Activated CD4-positive, CD25-positive, alpha-beta regulatory T cell treated with anti-CD3 and anti-CD28 coated beads, Interleukin-2, amount 50 U/mL, for 72 hours (primary cell): ENCODE measurements around the gene NEURL1.
A peak's percentile ranks its signal among the peaks of the same experiment; 100 is the strongest.

Experiments used
- DNase-seq: peaks from one replicate; pipeline ENCODE4 v3.0.0; 2021

NEURL1 gene

GRCh38 chr10:103568505-103568904 is 75.0 kb downstream of the NEURL1 start:
- DNase-seq: no peak

- DNase-seq: no peak
These were observed 76.4 kb downstream of the NEURL1 start for GRCh38 chr10:103569896-103570295.

GRCh38 chr10:103570844-103571655 is 77.5 kb downstream of the NEURL1 start:
- DNase-seq: no peak

GRCh38 chr10:103571656-103571975 is 78.1 kb downstream of the NEURL1 start:
- no peak for DNase-seq

- no peak for DNase-seq
These were observed 79.1 kb downstream of the NEURL1 start for GRCh38 chr10:103572347-103573204.

GRCh38 chr10:103573205-103573487 is 79.6 kb downstream of the NEURL1 start:
- no peak for DNase-seq

GRCh38 chr10:103574097-103575061 is 80.9 kb downstream of the NEURL1 start:
- no peak for DNase-seq

- DNase-seq: no peak
These were observed 82.0 kb downstream of the NEURL1 start for GRCh38 chr10:103575416-103576075.

GRCh38 chr10:103576076-103576471 is 82.6 kb downstream of the NEURL1 start:
- no peak for DNase-seq

GRCh38 chr10:103576862-103577261 is 83.4 kb downstream of the NEURL1 start:
- no peak for DNase-seq

GRCh38 chr10:103578782-103579382 is 85.4 kb downstream of the NEURL1 start:
- DNase-seq: no peak

GRCh38 chr10:103580011-103580410 is 86.5 kb downstream of the NEURL1 start:
- no peak for DNase-seq

GRCh38 chr10:103580430-103580829 is 86.9 kb downstream of the NEURL1 start:
- DNase-seq: no peak

- DNase-seq: no peak
These were observed 88.0 kb downstream of the NEURL1 start for GRCh38 chr10:103581499-103581898.

- no peak for DNase-seq
These were observed 89.0 kb downstream of the NEURL1 start for GRCh38 chr10:103582331-103583123.

- DNase-seq: no peak
These were observed 90.3 kb downstream of the NEURL1 start for GRCh38 chr10:103583871-103584215.

GRCh38 chr10:103584216-103585010 is 90.9 kb downstream of the NEURL1 start:
- peak; percentile 66 for DNase-seq

- no peak for DNase-seq
These were observed 91.5 kb downstream of the NEURL1 start for GRCh38 chr10:103585011-103585405.

GRCh38 chr10:103587073-103587472 is 93.6 kb downstream of the NEURL1 start:
- no peak for DNase-seq

- DNase-seq: no peak
These were observed 95.6 kb downstream of the NEURL1 start for GRCh38 chr10:103589074-103589630.
